A673 (cell line): ENCODE results near the gene EIF5A. TPM values are rescaled to one million over a fixed set of nuclear protein-coding genes. Genes with fewer than 3 reads are reported as not detected.

Experiments
- BruUV-seq: library from RNA; stranded (reverse); fragments of 400-500 nt; replicated peaks from 2 replicates; lab custom pipeline; 2021; lab: Mats Ljungman, UMichigan
- CTCF ChIA-PET: fragments of 300-600 bp; sonication (Branson Sonifier 250); formaldehyde crosslinking; loops from one replicate; lab custom pipeline; 2022; ENCODE audit warnings: antibody characterized with exemption; lab: Charles Lee
- POLR2A ChIA-PET: fragments of 300-600 bp; sonication (Branson Sonifier 250); formaldehyde crosslinking; loops from one replicate; lab custom pipeline; 2022; ENCODE audit warnings: antibody characterized with exemption; ENCODE audit not compliant: low non-redundant PET; lab: Charles Lee
- DNase-seq: peaks from one replicate; pipeline ENCODE4 v3.0.0-alpha.2; 2015; ENCODE audit warnings: low spot score
- H3K27ac ChIP-seq: fragments of 200-600 bp; sonication (generic); 2 replicates; pipeline ENCODE4 v1.5.1; 2016; ENCODE audit warnings: mixed run types, low read depth, mild to moderate bottlenecking, mixed read lengths, antibody characterized with exemption, low read length; ENCODE audit not compliant: poor library complexity, severe bottlenecking
- H3K27me3 ChIP-seq: fragments of 200-600 bp; sonication (generic); replicated peaks from 2 replicates; pipeline ENCODE4 v1.6.1; 2017; ENCODE audit warnings: mixed run types, low read depth, mild to moderate bottlenecking, mixed read lengths, antibody characterized with exemption, low read length; ENCODE audit not compliant: insufficient read depth, poor library complexity
- H3K36me3 ChIP-seq: fragments of 200-600 bp; sonication (generic); 2 replicates; pipeline ENCODE4 v1.6.1; 2016; ENCODE audit warnings: mixed run types, mild to moderate bottlenecking, mixed read lengths, antibody characterized with exemption, low read length; ENCODE audit not compliant: insufficient read depth, poor library complexity, severe bottlenecking
- H3K4me1 ChIP-seq: fragments of 200-600 bp; sonication (generic); 2 replicates; pipeline ENCODE4 v1.6.1; 2017; ENCODE audit warnings: mixed run types, mild to moderate bottlenecking, mixed read lengths, antibody characterized with exemption, low read length; ENCODE audit not compliant: insufficient read depth, poor library complexity, severe bottlenecking
- H3K4me3 ChIP-seq: fragments of 200-600 bp; sonication (generic); 2 replicates; pipeline ENCODE4 v1.5.1; 2016; ENCODE audit warnings: low read depth, mixed run types, mild to moderate bottlenecking, mixed read lengths, low read length; ENCODE audit not compliant: poor library complexity, severe bottlenecking
- H3K9me3 ChIP-seq: fragments of 200-600 bp; sonication (generic); 2 replicates; pipeline ENCODE4 v1.6.1; 2016; ENCODE audit warnings: mixed run types, low read depth, mild to moderate bottlenecking, mixed read lengths, antibody characterized with exemption, low read length; ENCODE audit not compliant: poor library complexity, severe bottlenecking
- EZH2 ChIP-seq: fragments of 200-600 bp; sonication (generic); IDR thresholded peaks from 2 replicates; pipeline ENCODE4 v1.6.1; 2017; ENCODE audit warnings: borderline replicate concordance, low read depth, mild to moderate bottlenecking, mixed read lengths, antibody characterized with exemption, low read length; ENCODE audit not compliant: poor library complexity, severe bottlenecking
- intact Hi-C: fragments of 100-400 bp; cut with micrococcal nuclease; formaldehyde crosslinking; loops from one replicate; pipeline ENCODE4 v1.10.0; 2022; ENCODE audit not compliant: unreplicated experiment
- total RNA-seq: library from RNA; stranded (reverse); gene quantifications from 2 replicates; pipeline ENCODE4 v1.2.3, GENCODE V29; 2021
- TF ChIP-seq, protein P1 (sequence below): fragments of 300-800, 200-600 bp; sonication (generic); conservative IDR thresholded peaks from 2 replicates; pipeline ENCODE4 v1.5.1; 2017; ENCODE audit warnings: low read depth, mild to moderate bottlenecking, antibody characterized with exemption, low read length, moderate library complexity, mixed read lengths

The EIF5A gene
- total RNA-seq, 1 experiment from 2014 or later, result 1,128 TPM

GRCh38 chr17:7341842-7342241 lies 34.4 kb downstream of the EIF5A start:
- no peaks in the 10 kb centered on the region for H3K36me3 ChIP-seq
- H3K4me3 ChIP-seq, result no peak overlapping the region
- no peak overlapping the region for H3K27ac ChIP-seq
- intact Hi-C loops, result no loop called here
- ChIA-PET CTCF (no interaction called here), POLR2A (no interaction called here)
- no peaks in the 10 kb centered on the region for H3K4me1 ChIP-seq
- TF ChIP-seq, protein P1, sequence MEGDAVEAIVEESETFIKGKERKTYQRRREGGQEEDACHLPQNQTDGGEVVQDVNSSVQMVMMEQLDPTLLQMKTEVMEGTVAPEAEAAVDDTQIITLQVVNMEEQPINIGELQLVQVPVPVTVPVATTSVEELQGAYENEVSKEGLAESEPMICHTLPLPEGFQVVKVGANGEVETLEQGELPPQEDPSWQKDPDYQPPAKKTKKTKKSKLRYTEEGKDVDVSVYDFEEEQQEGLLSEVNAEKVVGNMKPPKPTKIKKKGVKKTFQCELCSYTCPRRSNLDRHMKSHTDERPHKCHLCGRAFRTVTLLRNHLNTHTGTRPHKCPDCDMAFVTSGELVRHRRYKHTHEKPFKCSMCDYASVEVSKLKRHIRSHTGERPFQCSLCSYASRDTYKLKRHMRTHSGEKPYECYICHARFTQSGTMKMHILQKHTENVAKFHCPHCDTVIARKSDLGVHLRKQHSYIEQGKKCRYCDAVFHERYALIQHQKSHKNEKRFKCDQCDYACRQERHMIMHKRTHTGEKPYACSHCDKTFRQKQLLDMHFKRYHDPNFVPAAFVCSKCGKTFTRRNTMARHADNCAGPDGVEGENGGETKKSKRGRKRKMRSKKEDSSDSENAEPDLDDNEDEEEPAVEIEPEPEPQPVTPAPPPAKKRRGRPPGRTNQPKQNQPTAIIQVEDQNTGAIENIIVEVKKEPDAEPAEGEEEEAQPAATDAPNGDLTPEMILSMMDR, result no peak
- no peak for TF ChIP-seq EZH2
- H3K27me3 ChIP-seq, result no peaks in the 10 kb centered on the region
- no peaks in the 10 kb centered on the region for H3K9me3 ChIP-seq
- BruUV-seq, result no TSS peak
- no peak for DNase-seq

DNA sequence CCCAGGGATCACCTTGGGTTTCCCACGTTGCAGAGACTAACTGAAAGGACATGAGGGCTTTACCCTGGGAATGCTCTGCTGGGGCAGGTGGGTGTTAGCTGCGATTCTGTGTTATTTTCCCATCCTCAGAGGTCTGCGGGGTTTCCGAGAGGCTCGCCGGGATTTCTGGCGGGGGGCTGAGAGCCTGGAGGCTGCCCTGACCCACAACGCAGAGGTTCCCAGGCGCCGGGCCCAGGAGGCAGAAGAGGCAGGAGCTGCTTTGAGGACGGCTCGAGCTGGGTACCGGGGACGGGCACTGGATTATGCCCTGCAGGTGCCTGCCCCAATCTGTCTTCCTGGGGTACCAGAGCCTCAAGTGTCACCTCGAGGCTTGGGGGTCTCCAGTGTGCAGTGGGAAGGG lies 35.8 kb downstream of the EIF5A start:
- Histone ChIP-seq H3K9me3 (no peaks in the 10 kb centered on the region), H3K4me3 (no peak overlapping the region), H3K36me3 (no peaks in the 10 kb centered on the region), H3K4me1 (no peaks in the 10 kb centered on the region), H3K27ac (no peak overlapping the region), H3K27me3 (no peaks in the 10 kb centered on the region)
- CTCF ChIA-PET, result no interaction called here
- BruUV-seq, result no TSS peak
- intact Hi-C loops, result no loop called here
- DNase-seq, result no peak
- TF ChIP-seq, protein P1, result no peak
- TF ChIP-seq EZH2, result no peak
- POLR2A ChIA-PET, result no interaction called here

GRCh38 chr17:7346761-7347614 lies 39.6 kb downstream of the EIF5A start:
- no peaks in the 10 kb centered on the region for H3K9me3 ChIP-seq
- TF ChIP-seq EZH2, result no peak
- TF ChIP-seq, protein P1, result no peak
- ChIA-PET CTCF (no interaction called here), POLR2A (no interaction called here)
- no peak overlapping the region for H3K27ac ChIP-seq
- no TSS peak for BruUV-seq
- intact Hi-C loops, result loop anchor here (1.0 to 5.0 kb wide), 3 partner anchors 50 to 300 kb away; no protein-coding TSS in a partner anchor
- no peaks in the 10 kb centered on the region for H3K36me3 ChIP-seq
- DNase-seq, result no peak
- H3K4me1 ChIP-seq, result peaks cover 24% of the 10 kb centered on the region
- H3K4me3 ChIP-seq, result no peak overlapping the region
- no peaks in the 10 kb centered on the region for H3K27me3 ChIP-seq
